A549 (cell line): Measurements from ENCODE around the gene ARHGAP12.

Experiments used
- CEBPB ChIP-seq, 2 experiments: fragments of >200 bp in 1 of 2; sonication (Bioruptor Twin) in 1 of 2; formaldehyde crosslinking in 1 of 2; IDR thresholded peaks; 2 replicates each; pipeline ENCODE4 v1.6.1; 2012 to 2016
- CTCF ChIP-seq: fragments of >200 bp; sonication (Bioruptor Twin); formaldehyde crosslinking; IDR thresholded peaks from 3 replicates; pipeline ENCODE4 v1.5.1; 2016
- RAD21 ChIP-seq, 2 experiments: fragments of >200 bp in 1 of 2; sonication (Bioruptor Twin) in 1 of 2; formaldehyde crosslinking in 1 of 2; IDR thresholded peaks in 1 of 2; conservative IDR thresholded peaks in 1 of 2; 2 replicates in 1 of 2; 3 replicates in 1 of 2; pipeline ENCODE4 v1.6.1; 2012 to 2018; ENCODE audit warnings: inconsistent platforms in 1 of 2

GRCh38 chr10:31942435-31942834, 13.8 kb upstream of the ARHGAP12 start:
- TF ChIP-seq RAD21 (conservative IDR thresholded peaks at IDR 0.05 in 1 of 2, IDR thresholded peaks at IDR 0.05 in 1 of 2) (no peak), CEBPB (IDR thresholded peaks at IDR 0.05) (no peak), CTCF (no peak)
